HG02763 (cell line): Measurements from ENCODE around the gene AMOTL2.

Experiments used
- ATAC-seq: cut with Tn5 transposase; IDR thresholded peaks from one replicate; pipeline ENCODE4 v1.9.1; 2021; ENCODE audit warnings: mild to moderate bottlenecking, moderate library complexity; ENCODE audit not compliant: unreplicated experiment

AMOTL2 gene

DNA sequence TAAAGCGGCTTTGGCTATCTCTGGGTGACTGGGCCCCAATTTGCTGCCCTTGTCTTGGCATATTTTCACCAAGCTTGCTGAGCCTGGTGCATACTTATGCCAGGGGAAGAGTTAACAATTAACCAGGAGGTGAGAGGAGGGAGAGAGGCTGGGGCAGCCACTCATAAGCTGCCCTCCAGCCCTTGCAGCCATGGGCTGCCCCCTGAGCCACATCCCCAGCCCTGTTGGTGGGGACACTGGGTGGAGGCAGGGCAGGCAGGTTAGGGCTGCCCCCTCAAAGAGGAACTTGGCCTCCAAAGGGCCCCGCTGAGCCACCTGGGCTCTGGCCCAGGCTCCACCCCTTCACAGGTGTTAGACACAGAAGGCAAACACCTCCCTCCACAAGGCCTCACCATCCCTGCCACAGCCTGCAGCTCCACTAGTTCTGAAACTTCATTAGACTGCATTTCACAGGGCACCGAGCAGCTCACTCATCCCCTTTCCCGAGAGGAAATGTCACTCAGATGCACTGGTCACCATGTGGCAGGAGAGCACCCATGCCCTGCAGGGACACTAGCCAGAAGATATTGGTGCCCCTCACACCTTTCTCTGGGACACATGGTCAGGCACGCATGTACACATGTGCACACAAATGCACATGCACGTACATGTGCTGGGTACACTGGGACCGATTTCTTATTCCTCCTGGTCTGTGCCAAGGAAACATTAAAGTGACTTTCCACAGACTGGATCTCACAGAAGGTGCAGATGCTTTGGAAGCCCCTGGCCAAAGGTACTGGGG lies 20.2 kb downstream of the AMOTL2 start:
- ATAC-seq, result no peak

- no peak for ATAC-seq
These were observed 20.9 kb downstream of the AMOTL2 start for GRCh38 chr3:134353171-134353825.

DNA sequence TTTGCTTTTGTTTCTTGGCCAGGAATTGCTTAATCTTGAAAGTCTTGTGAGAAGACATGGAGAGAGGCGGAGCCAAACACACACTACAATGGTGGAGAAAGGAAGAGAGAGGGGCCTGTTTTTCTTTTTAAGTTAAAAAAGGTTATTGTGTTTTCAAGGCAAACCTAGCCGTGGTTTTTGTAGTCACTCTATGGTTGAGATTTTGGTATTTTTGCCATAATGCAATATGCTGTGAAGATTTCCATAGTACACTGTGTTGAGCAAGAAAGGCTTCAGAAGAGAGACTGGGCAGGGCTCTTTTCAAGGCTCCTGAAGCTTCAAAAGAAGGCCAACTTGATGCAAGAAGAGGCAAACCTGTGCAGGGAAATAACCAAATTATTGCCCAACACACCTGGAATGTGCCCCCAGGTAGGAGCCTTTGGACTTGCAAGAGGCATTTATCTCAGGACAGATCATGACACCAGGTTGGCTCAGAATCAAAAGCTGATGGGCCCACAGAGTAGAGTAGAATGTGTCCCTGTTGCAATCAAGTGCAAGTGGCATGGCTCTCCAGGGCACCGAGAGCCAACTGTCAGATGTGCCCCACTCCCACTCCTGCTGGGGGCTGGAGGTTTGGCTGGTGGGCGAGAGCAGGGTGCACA lies 22.1 kb downstream of the AMOTL2 start:
- ATAC-seq, result no peak

DNA sequence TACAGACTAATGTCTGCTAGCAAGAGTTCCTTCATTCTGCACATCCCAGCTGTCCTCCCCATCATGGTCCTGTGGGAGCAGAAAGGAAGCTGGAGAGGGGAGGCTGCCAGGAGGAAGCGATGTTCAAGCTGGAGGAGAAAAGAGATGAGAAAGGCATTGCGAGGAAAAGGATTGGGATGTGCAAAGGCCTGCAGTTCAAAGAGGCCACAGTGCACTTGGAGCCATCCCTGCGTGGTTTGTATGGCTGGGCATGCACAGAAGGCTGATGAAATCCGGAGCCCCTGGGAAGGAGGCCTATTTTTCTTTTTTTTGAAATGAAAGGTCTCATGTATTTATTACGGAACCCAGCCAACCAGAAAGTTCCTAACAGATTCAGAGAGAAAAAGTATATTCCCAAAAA lies 22.8 kb downstream of the AMOTL2 start:
- ATAC-seq, result no peak

GRCh38 chr3:134350861-134351311 lies 23.4 kb downstream of the AMOTL2 start:
- ATAC-seq, result no peak

DNA sequence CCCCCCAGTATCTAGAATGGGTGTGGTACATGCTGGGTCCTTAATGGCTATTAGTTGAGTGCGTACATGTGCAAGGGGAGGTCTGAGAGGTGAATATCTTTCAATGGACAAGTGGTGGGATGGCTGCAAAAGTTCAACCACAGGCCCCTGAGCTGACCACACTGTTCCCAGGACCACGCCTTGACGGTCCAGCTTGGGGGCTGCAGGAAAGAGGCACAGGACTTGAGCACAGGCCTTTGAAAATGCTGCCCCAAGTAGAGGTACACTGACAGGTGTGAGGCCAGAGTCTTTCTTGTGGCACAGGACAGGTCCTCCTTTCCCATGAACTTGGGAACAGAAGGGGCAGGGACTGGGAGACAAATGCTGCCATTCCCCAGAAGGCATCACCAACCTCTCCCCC lies 24.0 kb downstream of the AMOTL2 start:
- no peak for ATAC-seq

GRCh38 chr3:134348524-134348923 lies 25.7 kb downstream of the AMOTL2 start:
- ATAC-seq, result no peak

DNA sequence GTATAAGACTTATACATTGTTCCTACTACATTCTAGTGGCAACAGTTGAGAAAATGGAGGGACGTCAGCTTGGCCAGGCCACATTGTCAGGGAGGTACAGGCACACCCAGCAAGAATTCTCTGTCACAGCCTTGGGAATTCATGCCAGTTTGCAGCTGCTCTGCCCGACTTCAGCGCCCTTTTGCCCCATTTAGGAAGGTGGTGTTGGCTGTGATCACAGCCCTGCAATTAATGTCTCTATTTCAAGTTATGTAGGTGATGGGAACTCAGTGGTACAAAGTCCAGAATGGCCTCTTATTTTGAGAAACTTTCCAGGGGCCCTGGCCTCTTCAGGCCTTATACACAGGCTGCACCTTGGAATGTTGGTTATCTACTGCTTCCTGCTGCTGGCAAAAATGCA lies 26.7 kb downstream of the AMOTL2 start:
- ATAC-seq, result no peak

DNA sequence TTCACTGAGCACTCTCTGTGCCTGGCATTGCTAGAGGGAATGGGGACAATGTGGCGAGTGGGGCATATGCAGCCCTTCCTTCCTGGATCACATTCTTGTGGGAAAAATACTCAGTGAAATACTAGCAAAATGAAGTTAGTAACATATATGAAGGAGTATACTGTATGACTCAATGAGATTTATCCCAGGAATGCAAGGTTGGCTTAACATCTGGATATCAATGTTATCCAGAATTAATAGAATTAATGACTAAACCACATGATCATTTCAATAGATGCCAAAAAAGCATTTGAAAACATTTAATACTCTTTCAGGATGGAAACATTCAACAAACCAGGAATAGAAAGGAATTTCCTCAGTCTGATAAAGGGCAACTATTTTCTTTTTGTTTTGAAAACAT lies 27.5 kb downstream of the AMOTL2 start:
- ATAC-seq, result no peak

GRCh38 chr3:134345202-134345601 lies 29.0 kb downstream of the AMOTL2 start:
- no peak for ATAC-seq

DNA sequence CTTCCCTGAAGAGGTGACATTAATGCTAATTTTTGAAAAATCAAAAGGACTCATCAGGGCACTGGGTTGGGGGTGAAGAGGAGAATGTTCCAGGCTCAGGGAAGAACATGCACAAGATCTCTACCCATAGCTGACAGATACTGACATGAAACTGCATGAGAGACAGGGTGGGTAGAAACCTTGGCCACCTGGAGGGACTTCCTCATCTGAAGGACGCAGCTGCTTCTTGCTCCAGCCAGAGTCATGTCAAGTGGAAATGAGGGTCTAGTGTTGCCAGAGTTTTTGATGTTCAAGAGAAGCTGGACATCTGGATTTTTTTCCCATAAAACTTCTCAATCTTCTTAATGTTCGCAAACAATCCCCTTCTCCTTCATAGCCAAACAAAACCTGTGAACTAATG lies 29.7 kb downstream of the AMOTL2 start:
- no peak for ATAC-seq

DNA sequence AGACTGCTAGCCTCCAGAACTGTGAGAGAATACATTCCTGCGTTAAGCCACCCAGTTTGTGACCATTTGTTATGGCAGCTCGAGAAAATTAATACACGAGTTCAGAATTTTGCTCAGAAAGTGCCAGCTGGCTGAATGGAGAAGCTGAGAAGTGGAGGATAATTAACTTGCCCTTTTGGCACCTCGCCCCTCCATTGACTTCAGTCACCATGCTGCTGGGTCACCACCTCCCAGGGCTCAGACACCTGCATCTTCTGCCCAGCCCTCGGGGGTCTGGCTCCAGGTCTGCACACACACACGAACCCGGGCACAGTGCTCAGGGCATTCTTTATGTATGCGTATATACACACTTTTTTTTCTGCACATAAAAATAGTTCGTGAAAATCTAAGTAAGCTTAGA lies 32.0 kb downstream of the AMOTL2 start:
- no peak for ATAC-seq

GRCh38 chr3:134341389-134341788 lies 32.9 kb downstream of the AMOTL2 start:
- ATAC-seq, result no peak

DNA sequence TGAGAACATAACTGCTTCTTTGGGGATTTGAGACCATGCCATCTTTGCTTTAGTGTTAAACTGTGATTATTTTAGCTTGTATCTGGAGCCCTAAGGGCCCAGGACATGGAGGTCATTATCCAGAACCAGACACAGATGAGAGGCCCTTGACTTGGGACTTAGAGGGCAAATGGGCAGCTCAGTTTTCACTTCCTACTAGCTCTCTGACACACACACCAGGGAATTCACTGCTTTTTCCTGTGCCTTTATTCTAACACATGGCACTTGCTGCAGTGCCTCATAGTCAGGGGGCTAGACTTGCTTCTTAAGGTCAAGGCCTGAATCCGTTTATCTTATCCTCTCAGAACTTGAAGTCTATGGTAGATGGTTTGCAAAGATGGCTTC lies 33.3 kb downstream of the AMOTL2 start:
- no peak for ATAC-seq

GRCh38 chr3:134340362-134340981 lies 33.8 kb downstream of the AMOTL2 start:
- no peak for ATAC-seq

- no peak for ATAC-seq
These were observed 34.3 kb downstream of the AMOTL2 start for GRCh38 chr3:134339913-134340312.

DNA sequence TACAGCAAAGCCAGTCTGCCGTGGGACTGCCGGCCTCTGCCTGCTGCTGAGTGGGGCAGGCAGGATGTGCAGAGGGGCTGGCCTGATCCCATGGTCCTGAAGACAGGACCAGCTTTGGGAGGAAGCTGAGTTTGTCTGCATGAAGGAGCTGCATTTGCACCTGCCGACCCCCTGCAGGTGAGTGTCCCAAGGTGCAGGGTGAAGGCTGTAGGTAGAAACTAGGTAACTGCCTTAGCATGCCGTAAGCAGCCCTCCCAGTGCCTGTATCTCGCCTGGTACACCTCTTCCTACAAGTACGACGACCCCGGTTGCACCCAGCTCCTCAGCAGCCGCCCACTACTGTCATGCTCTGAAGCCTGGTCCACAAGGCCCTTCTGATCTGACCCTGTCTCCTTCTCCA lies 34.9 kb downstream of the AMOTL2 start:
- ATAC-seq, result no peak

- no peak for ATAC-seq
These were observed 35.6 kb downstream of the AMOTL2 start for GRCh38 chr3:134338516-134339261.

GRCh38 chr3:134338201-134338512 lies 36.1 kb downstream of the AMOTL2 start:
- ATAC-seq, result no peak

DNA sequence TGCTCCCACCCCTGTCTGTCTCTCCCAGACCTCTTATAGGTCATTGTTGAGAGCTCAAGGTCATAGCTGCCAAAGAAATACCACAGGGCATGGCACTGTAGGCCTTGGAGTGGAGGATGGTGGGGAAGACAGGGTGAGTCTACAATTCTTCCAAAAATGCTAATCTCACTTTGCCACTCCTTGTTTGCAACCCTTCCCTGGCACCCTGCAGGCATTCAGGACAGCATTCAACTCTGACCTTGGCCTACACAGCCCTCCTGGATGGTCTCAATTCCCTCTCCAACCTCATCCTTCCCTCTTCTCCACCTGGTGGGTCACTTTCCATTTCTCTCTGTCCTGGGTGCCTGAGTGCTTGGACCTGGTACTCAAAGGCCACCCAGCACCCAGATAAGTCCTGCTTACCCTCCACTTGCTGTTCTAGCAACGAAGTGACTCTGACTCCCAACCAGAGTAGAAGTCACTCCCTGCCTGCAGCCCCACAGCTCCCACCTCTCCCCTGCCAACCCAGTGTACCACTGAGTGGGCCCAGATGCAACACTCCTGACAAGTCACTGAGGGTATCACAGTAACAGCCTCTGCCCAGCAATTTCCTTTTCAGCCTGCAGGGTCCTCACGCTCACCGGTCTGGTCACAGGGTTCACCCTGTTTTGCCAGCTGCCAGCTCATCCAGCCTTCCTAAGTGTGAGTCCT lies 36.6 kb downstream of the AMOTL2 start:
- no peak for ATAC-seq

GRCh38 chr3:134337071-134337482 lies 37.2 kb downstream of the AMOTL2 start:
- no peak for ATAC-seq
